PC-9 (cell line): ENCODE results near the gene WDR88.

Experiments
- EZH2 ChIP-seq: fragments of 200-600 bp; sonication (generic); IDR thresholded peaks from 2 replicates; pipeline ENCODE4 v1.8.0; 2017; ENCODE audit warnings: antibody characterized with exemption, low read depth
- TF ChIP-seq, protein P1 (sequence below): fragments of 200-600 bp; sonication (generic); conservative IDR thresholded peaks from 2 replicates; pipeline ENCODE4 v1.6.1; 2017; ENCODE audit warnings: mixed run types, antibody characterized with exemption, mild to moderate bottlenecking, moderate library complexity

DNA sequence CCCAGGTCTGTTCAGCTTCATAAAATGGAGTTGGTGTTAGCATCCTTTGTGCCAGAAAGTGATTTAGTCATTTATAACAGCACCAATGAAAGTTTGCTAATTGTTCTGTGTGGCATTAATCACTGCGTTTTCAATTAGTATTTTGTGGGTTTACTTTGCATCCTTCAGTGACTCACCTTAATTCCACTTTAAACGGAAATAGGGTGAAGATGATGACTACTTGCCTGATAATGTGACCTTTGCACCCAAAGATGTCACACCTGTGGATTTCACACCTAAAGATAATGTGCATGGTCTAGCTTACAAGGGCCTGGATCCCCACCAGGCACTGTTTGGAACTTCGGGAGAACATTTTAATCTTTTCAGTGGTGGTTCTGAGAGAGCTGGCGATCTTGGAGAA is 35.9 kb upstream of the WDR88 start:
- TF ChIP-seq, protein P1, sequence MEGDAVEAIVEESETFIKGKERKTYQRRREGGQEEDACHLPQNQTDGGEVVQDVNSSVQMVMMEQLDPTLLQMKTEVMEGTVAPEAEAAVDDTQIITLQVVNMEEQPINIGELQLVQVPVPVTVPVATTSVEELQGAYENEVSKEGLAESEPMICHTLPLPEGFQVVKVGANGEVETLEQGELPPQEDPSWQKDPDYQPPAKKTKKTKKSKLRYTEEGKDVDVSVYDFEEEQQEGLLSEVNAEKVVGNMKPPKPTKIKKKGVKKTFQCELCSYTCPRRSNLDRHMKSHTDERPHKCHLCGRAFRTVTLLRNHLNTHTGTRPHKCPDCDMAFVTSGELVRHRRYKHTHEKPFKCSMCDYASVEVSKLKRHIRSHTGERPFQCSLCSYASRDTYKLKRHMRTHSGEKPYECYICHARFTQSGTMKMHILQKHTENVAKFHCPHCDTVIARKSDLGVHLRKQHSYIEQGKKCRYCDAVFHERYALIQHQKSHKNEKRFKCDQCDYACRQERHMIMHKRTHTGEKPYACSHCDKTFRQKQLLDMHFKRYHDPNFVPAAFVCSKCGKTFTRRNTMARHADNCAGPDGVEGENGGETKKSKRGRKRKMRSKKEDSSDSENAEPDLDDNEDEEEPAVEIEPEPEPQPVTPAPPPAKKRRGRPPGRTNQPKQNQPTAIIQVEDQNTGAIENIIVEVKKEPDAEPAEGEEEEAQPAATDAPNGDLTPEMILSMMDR = no peak
- no peak for TF ChIP-seq EZH2
